GM21447 (cell line): ENCODE results near the gene ZC3H12C.
"Not testable (repeated sequence)": the region's sequence is repeated elsewhere in the genome, so short reads cannot be mapped to it uniquely, and the experiment has no call there.

ENCODE experiments used
- ATAC-seq: cut with Tn5 transposase; IDR thresholded peaks from one replicate; pipeline ENCODE4 v1.9.1; 2021; ENCODE audit not compliant: unreplicated experiment

The ZC3H12C gene

DNA sequence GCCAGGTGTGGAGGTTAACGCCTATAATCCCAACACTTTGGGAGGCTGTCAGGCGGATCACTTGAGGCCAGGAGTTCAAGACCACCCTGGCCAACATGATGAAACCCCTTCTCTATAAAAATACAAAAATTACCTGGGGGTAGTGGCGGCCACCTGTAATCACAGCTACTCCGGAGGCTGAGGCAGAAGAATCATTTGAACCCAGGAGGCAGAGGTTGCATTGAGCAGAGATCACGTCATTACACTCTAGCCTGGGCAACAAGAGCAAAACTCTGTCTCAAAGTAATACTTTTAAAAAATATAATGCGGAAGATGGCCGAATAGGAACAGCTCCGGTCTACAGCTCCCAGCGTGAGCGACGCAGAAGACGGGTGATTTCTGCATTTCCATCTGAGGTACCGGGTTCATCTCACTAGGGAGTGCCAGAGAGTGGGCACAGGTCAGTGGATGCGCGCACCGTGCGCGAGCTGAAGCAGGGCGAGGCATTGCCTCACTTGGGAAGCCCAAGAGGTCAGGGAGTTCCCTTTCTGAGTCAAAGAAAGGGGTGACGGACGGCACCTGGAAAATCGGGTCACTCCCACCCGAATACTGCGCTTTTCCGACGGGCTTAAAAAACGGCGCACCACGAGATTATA, 115.6 kb downstream of the ZC3H12C start:
- not testable (repeated sequence) for ATAC-seq

- ATAC-seq = not testable (repeated sequence)
Measured at GRCh38 chr11:110209313-110209694, 116.1 kb downstream of the ZC3H12C start.

GRCh38 chr11:110217223-110217877, 124.2 kb downstream of the ZC3H12C start:
- no peak for ATAC-seq

- no peak for ATAC-seq
Measured at GRCh38 chr11:110217936-110218335, 124.7 kb downstream of the ZC3H12C start.

DNA sequence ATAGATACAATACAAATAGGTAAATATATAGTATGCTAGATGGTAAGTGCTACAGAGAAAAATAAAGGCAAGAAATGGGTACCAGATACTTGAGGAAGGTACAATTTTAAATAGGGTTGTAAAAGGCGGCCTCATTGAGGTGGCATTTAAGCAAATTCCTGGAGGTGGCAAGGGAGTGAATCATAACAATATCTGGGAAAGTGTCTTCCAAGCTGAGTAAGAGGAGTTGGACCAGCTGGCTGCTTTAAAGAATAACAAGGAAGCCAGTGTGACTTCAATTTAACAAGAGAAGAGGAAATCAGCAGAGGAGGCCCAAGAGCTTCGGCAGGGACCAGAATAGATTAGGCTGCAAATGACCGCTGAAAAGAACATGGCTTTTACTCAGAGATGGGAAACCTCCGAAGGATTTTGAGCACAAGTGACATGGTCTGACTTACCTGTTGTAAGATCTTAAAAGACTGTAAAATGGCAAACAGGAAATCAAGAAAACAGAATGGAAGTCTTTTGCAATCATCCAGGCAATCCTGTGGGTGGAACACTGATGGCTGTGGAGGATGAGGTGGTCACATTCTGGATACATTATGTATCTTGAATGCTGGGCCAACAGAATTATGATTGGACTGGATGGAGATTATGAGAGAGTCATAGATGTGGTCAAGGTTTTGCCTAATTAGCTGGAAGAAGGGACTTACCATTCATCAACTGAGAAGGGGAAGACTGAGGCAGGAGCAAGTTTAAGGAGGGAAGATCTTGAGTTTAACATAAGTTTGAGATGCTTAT, 126.0 kb downstream of the ZC3H12C start:
- ATAC-seq = no peak
